Measurements from ENCODE around the gene ATP6V1C2.
"Not testable (repeated sequence)": the region's sequence is repeated elsewhere in the genome, so short reads cannot be mapped to it uniquely, and the experiment has no call there.

The ATP6V1C2 gene

DNA sequence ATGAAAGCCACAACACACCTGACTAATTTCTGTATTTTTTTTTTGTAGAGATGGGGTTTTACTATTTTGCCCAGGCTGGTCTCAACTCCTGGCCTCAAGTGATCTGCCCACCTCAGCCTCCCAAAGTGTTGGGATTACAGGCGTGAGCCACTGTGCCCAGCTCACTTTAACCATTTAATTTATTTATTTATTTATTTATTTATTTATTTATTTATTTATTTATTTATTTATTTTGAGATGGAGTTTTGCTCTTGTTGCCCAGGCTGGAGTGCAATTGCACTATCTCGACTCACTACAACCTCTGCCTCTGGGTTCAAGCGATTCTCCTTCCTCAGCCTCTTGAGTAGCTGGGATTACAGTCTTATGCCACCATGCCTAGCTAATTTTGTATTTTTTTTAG, 96.9 kb downstream of the ATP6V1C2 start:
- not testable (repeated sequence) for DNase-seq

DNA sequence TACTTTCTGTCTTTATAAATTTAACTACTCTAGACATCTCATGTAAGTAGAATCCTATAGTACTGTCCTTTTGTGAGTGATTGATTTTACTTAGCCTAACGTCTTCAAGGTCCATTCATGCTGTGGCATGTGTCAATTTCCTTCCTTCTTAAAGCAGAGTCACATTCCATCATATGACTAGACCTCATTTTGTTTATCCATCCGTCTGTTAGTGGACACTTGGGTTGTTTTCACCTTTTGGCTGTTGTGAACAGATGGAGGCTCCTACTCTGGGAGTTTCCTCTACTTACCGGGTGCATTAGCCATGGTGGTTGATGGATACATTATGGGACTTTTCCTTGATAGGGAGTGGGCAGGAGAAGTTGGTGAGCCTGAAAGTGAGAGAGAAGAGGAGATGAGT, 97.6 kb downstream of the ATP6V1C2 start:
- no peak for DNase-seq

DNA sequence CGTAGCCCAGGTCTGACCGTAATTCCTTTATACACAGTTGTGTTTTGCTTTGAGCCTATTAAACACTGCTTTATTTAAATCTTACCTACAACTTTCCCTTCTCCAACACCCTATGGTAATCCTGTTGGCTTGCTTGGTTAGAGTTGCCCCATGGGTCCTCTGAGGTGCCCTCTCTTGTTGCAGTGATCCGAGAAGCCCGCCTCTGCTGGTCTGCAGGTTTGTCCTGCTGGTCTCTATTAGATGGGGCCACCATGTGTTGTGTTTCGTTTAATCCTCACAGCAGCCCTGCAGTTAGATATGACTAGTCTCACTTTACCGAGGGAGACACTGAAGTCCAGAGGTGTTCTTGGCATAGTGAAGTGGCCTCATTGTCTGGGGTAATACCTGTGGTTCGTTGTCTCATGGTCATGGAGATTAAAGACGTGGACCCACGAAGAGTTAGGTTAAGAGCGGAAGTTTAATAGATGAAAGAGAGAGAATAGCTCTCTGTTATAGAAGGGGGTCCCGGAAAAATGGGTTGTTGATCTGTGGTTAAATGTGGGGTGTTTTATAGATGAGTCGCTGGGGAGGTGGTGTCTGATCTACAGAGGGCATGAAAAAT, 98.4 kb downstream of the ATP6V1C2 start:
- DNase-seq: no peak

GRCh38 chr2:10820562-10820961, 99.1 kb downstream of the ATP6V1C2 start:
- DNase-seq: no peak

GRCh38 chr2:10820978-10821695, 99.7 kb downstream of the ATP6V1C2 start:
- no peak for DNase-seq

DNA sequence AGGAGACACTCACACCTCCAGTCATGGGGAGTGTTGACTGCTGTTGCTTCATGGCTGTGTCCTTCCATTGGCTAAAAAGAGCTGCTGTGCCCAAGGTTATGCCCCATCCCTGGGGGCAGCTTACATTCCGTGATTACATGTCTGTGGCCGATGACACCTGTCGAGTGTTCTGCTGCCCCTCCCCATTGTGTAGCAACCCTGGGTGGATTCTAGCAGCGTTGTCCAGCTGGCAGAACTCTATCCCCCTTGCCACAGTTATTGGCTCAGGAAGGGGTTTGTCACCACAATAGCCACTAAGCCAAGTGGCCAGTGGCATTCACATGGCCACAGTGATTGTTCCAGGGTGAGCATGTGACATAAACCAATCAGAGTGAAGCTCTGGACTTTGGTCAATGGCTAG, 102.8 kb downstream of the ATP6V1C2 start:
- DNase-seq: no peak

DNA sequence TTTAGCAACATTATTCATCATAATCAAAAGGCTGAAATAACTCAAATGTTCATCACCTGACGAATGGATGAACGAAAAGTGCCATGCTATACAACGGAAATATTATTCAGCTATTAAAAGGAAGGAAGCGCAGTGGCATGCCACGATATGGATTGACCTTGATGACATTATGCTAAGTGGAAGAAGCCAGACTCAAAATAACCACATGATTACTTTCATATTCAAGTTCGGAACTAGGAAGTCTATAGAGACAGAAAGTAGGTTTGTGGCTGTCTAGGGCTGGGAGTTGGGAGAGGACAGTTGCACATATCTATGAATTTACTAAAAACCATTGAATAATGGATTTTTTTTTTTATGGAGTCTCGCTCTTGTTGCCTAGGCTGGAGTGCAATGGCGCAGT, 104.6 kb downstream of the ATP6V1C2 start:
- DNase-seq: no peak

GRCh38 chr2:10826625-10827024, 105.2 kb downstream of the ATP6V1C2 start:
- no peak for DNase-seq

- DNase-seq: no peak
These were observed 106.9 kb downstream of the ATP6V1C2 start for GRCh38 chr2:10828346-10828745.

- DNase-seq: no peak
These were observed 107.9 kb downstream of the ATP6V1C2 start for GRCh38 chr2:10829299-10829698.

GRCh38 chr2:10830203-10830602, 108.8 kb downstream of the ATP6V1C2 start:
- DNase-seq: no peak

- DNase-seq: no peak
These were observed 109.4 kb downstream of the ATP6V1C2 start for GRCh38 chr2:10830641-10831399.

DNA sequence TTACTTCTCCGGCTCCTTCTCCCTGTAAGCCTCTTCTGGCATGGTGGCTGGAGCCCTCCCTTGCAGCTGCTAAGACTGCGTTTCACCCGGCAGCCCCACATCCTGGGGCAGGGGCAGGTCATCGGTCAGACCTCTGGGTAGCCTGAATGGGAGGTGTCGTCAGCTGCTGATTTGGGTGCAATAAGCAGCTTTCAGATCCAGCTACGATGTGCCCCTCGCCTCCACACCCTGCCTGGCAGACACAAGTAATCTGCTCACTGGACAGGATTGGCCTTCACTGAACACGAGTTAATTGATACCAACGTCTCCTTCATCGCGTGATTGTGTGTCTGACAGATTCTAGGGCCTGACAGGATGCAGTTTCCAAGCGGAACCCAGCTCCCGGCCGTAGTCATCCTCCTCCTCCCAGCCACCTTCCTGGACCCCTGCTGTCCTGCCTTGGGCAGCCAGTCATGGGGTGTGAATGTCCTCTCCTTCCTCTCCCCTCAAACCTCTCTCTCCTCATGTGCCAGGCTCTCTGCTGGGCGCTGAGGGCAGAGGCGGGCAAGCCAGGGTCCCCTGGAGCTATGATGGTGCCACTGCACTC, 110.1 kb downstream of the ATP6V1C2 start:
- no peak for DNase-seq

DNA sequence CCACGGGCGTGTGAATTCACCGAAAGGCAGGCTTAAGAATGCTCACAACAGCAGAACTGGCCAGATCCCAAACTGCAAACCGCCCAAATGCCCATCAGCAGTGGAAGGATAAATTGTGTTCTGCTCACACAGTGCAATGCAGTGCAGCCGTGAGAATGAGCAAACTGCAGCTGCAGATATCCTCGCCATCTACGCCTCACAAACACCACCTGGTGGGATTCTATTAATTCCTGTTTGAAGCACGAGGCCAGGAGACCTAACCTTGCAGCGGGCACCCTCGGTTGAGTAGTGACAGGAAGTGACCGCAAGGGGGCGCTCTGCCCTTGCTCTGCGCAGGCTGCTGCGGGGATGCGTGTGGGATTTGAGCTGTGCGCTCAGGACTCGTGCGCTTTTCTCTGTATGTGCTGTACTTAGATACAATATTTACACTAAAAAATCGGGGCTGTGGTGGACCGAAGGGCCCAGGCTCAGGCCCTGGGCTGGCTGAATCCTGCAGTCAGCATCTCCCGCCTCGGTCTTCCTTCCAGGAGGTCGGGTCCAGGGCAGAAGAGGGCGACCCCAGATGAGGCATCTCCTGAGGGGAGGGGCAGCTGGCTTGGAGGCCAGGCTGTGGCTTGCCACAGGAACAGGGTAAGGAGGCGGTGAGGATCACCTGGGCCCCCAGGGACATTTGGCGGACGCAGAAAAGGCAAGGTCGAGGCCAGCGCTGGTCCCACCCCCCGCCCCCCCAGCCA, 110.9 kb downstream of the ATP6V1C2 start:
- DNase-seq: peak; percentile 92

- DNase-seq: no peak
These were observed 111.6 kb downstream of the ATP6V1C2 start for GRCh38 chr2:10833021-10833420.

- no peak for DNase-seq
These were observed 112.7 kb downstream of the ATP6V1C2 start for GRCh38 chr2:10834068-10834655.
